Stimulated activated CD8-positive, alpha-beta memory T cell treated with anti-CD3 and anti-CD28 coated beads, Interleukin-7, amount 100 ng/mL, for 48 hours (primary cell): ENCODE data around the gene CDH4.

Experiments
- DNase-seq, 2 donors: peaks; one replicate each; pipeline ENCODE4 v3.0.0-alpha.2; 2020; ENCODE audit warnings: low read depth in 1 of 2; ENCODE audit errors: extremely low read depth in 1 of 2

Gene CDH4

GRCh38 chr20:61678437-61678836 lies 426.4 kb downstream of the CDH4 start:
- no peak for DNase-seq

GRCh38 chr20:61679473-61679872 lies 427.4 kb downstream of the CDH4 start:
- no peak for DNase-seq

GRCh38 chr20:61680096-61680495 lies 428.0 kb downstream of the CDH4 start:
- no peak for DNase-seq

GRCh38 chr20:61682114-61682995 lies 430.3 kb downstream of the CDH4 start:
- no peak for DNase-seq

GRCh38 chr20:61682996-61683681 lies 431.1 kb downstream of the CDH4 start:
- DNase-seq, result no peak

- DNase-seq, result no peak
These were observed 431.7 kb downstream of the CDH4 start for GRCh38 chr20:61683721-61684120.

GRCh38 chr20:61684136-61684535 lies 432.1 kb downstream of the CDH4 start:
- no peak for DNase-seq

- DNase-seq, result no peak
These were observed 432.6 kb downstream of the CDH4 start for GRCh38 chr20:61684583-61685235.

- no peak for DNase-seq
These were observed 433.4 kb downstream of the CDH4 start for GRCh38 chr20:61685462-61685861.

GRCh38 chr20:61686051-61686936 lies 434.2 kb downstream of the CDH4 start:
- no peak for DNase-seq

- DNase-seq, result no peak
These were observed 436.4 kb downstream of the CDH4 start for GRCh38 chr20:61688411-61688810.

- no peak for DNase-seq
These were observed 438.1 kb downstream of the CDH4 start for GRCh38 chr20:61690150-61690549.

GRCh38 chr20:61690993-61691838 lies 439.2 kb downstream of the CDH4 start:
- no peak for DNase-seq

GRCh38 chr20:61691978-61692377 lies 439.9 kb downstream of the CDH4 start:
- no peak for DNase-seq

GRCh38 chr20:61692479-61692878 lies 440.4 kb downstream of the CDH4 start:
- no peak for DNase-seq

- no peak for DNase-seq
These were observed 441.1 kb downstream of the CDH4 start for GRCh38 chr20:61693055-61693600.

- no peak for DNase-seq
These were observed 442.6 kb downstream of the CDH4 start for GRCh38 chr20:61694682-61695081.

GRCh38 chr20:61695741-61696140 lies 443.7 kb downstream of the CDH4 start:
- DNase-seq, result no peak

GRCh38 chr20:61696181-61696735 lies 444.2 kb downstream of the CDH4 start:
- DNase-seq, result no peak
